Liver (tissue), 3 donors: ENCODE data around the gene ABCA12.
"Not testable (repeated sequence)": the region's sequence is repeated elsewhere in the genome, so short reads cannot be mapped to it uniquely, and the experiment has no call there.

ENCODE experiments used
- ATF3 ChIP-seq: IDR thresholded peaks from 2 replicates; pipeline ENCODE4 v1.6.1; 2016; ENCODE audit warnings: antibody characterized with exemption
- CTCF ChIP-seq: fragments of 150-350 bp; IDR thresholded peaks from 2 replicates; pipeline ENCODE4 v1.5.1; 2017; ENCODE audit warnings: improper control_type of control experiment, low read depth, low read length; ENCODE audit not compliant: missing input control
- EGR1 ChIP-seq, 2 donors: IDR thresholded peaks; 2 replicates each; pipeline ENCODE4 v1.6.1; 2016 to 2018; ENCODE audit warnings: antibody characterized with exemption in 2 of 2, low read depth in 2 of 2
- FOXA1 ChIP-seq: IDR thresholded peaks from 2 replicates; pipeline ENCODE4 v1.6.1; 2016; ENCODE audit warnings: antibody characterized with exemption
- GABPA ChIP-seq, 2 donors: IDR thresholded peaks in 1 of 2; conservative IDR thresholded peaks in 1 of 2; 2 replicates each; pipeline ENCODE4 v1.6.1; 2016; ENCODE audit warnings: antibody characterized with exemption in 2 of 2, mild to moderate bottlenecking in 1 of 2, moderate library complexity in 1 of 2
- HNF4G ChIP-seq: IDR thresholded peaks from 2 replicates; pipeline ENCODE4 v1.6.1; 2016; ENCODE audit warnings: antibody characterized with exemption
- MAX ChIP-seq: IDR thresholded peaks from 2 replicates; pipeline ENCODE4 v1.6.1; 2016; ENCODE audit warnings: antibody characterized with exemption
- RAD21 ChIP-seq, 2 donors: IDR thresholded peaks; 2 replicates each; pipeline ENCODE4 v1.6.1; 2016; ENCODE audit warnings: antibody characterized with exemption in 2 of 2, mild to moderate bottlenecking in 2 of 2
- ZBTB33 ChIP-seq: IDR thresholded peaks from 2 replicates; pipeline ENCODE4 v1.6.1; 2016; ENCODE audit warnings: antibody characterized with exemption
- donor health status: healthy.
- donor health status: healthy.

- not testable (repeated sequence) for TF ChIP-seq CTCF; EGR1 (IDR thresholded peaks at IDR 0.05; ENCODE audit: low read depth in 2 of 2); MAX; HNF4G; ATF3; ZBTB33; RAD21 (IDR thresholded peaks at IDR 0.05); FOXA1; GABPA (IDR thresholded peaks at IDR 0.05 in 1 of 2, conservative IDR thresholded peaks at IDR 0.05 in 1 of 2)
Measured at GRCh38 chr2:215166505-215166904, 28.1 kb upstream of the ABCA12 start.
